SJSA1 (cell line): Measurements from ENCODE around the gene BLTP1. TPM values are rescaled to one million over a fixed set of nuclear protein-coding genes. Genes with fewer than 3 reads are reported as not detected.

Experiments used
- total RNA-seq: library from RNA; depleted of rRNA; stranded (reverse); fragments of >200 nt; shearing (Covaris generic); gene quantifications from 2 replicates; pipeline ENCODE4 v1.2.3, GENCODE V29; 2014; rRNA removed

Gene BLTP1
- total RNA-seq, 1 experiment from 2014 or later: 35.6 TPM

Other genes starting within 250 kb of the BLTP1 start
- gene TRPC3, start 200.3 kb upstream of the BLTP1 start, total RNA-seq: 1.3 and 3.3 TPM in 2 replicates
- not detected in 2 replicates for gene ADAD1, start 226.7 kb downstream of the BLTP1 start, total RNA-seq